PC-9 (cell line): Measurements from ENCODE around the gene ARHGAP18. TPM values are rescaled to one million over a fixed set of nuclear protein-coding genes. Genes with fewer than 3 reads are reported as not detected.

Experiments
- BruUV-seq: library from RNA; stranded (reverse); fragments of 400-500 nt; replicated peaks from 2 replicates; lab custom pipeline; 2021; lab: Mats Ljungman, UMichigan
- CTCF ChIA-PET: fragments of 300-600 bp; sonication (Branson Sonifier 250); formaldehyde crosslinking; loops from one replicate; lab custom pipeline; 2022; ENCODE audit warnings: antibody characterized with exemption; lab: Charles Lee
- POLR2A ChIA-PET: fragments of 300-600 bp; sonication (Branson Sonifier 250); formaldehyde crosslinking; loops from one replicate; lab custom pipeline; 2022; ENCODE audit warnings: antibody characterized with exemption; ENCODE audit not compliant: unreplicated experiment; lab: Charles Lee
- DNase-seq, 2 experiments: peaks; one replicate each; pipeline versions ENCODE4 v3.0.0 to v3.0.0-alpha.2; 2015 to 2022; ENCODE audit warnings: mixed read lengths in 1 of 2
- H2AFZ ChIP-seq: fragments of 200-600 bp; sonication (generic); 2 replicates; pipeline ENCODE4 v1.8.1; 2017; ENCODE audit warnings: antibody characterized with exemption
- H3F3A ChIP-seq: fragments of 200-600 bp; sonication (generic); 2 replicates; pipeline ENCODE4 v1.8.1; 2017; ENCODE audit warnings: antibody characterized with exemption, mild to moderate bottlenecking, low read depth; ENCODE audit not compliant: insufficient read depth
- H3K27ac ChIP-seq: fragments of 200-600 bp; sonication (generic); 2 replicates; pipeline ENCODE4 v1.6.1; 2016; ENCODE audit warnings: mixed run types
- H3K27me3 ChIP-seq: fragments of 200-600 bp; sonication (generic); 2 replicates; pipeline ENCODE4 v1.6.1; 2016; ENCODE audit warnings: low read depth, mixed run types; ENCODE audit not compliant: insufficient read depth
- H3K36me3 ChIP-seq: fragments of 200-600 bp; sonication (generic); 2 replicates; pipeline ENCODE4 v1.6.1; 2016; ENCODE audit warnings: low read depth, mixed run types
- H3K4me1 ChIP-seq: fragments of 200-600 bp; sonication (generic); replicated peaks from 2 replicates; pipeline ENCODE4 v1.6.1; 2016; ENCODE audit warnings: mixed run types; ENCODE audit not compliant: insufficient read depth
- H3K4me2 ChIP-seq: fragments of 200-600 bp; sonication (generic); 2 replicates; pipeline ENCODE4 v1.6.1; 2017; ENCODE audit warnings: mixed run types
- H3K4me3 ChIP-seq: fragments of 200-600 bp; sonication (generic); 2 replicates; pipeline ENCODE4 v1.6.1; 2016; ENCODE audit warnings: mixed run types
- H3K79me2 ChIP-seq: fragments of 200-600 bp; sonication (generic); 2 replicates; pipeline ENCODE4 v1.6.1; 2017; ENCODE audit warnings: low read depth, mixed run types
- H3K9me2 ChIP-seq: fragments of 200-600 bp; sonication (generic); 2 replicates; pipeline ENCODE4 v1.8.1; 2017; ENCODE audit warnings: mild to moderate bottlenecking; ENCODE audit not compliant: insufficient read depth
- H3K9me3 ChIP-seq: fragments of 200-600 bp; sonication (generic); 2 replicates; pipeline ENCODE4 v1.8.1; 2016; ENCODE audit warnings: low read depth; ENCODE audit not compliant: insufficient read depth
- H4K20me1 ChIP-seq: fragments of 200-600 bp; sonication (generic); 2 replicates; pipeline ENCODE4 v1.8.1; 2017; ENCODE audit not compliant: insufficient read depth
- CTCF ChIP-seq: fragments of 200-600 bp; sonication (generic); conservative IDR thresholded peaks from 2 replicates; pipeline ENCODE4 v1.6.1; 2017; ENCODE audit warnings: mixed run types, antibody characterized with exemption, mild to moderate bottlenecking, moderate library complexity
- EZH2 ChIP-seq: fragments of 200-600 bp; sonication (generic); IDR thresholded peaks from 2 replicates; pipeline ENCODE4 v1.8.0; 2017; ENCODE audit warnings: antibody characterized with exemption, low read depth
- intact Hi-C: fragments of 100-400 bp; cut with micrococcal nuclease; formaldehyde crosslinking; loops from one replicate; pipeline ENCODE4 v1.10.0; 2022; ENCODE audit not compliant: unreplicated experiment
- total RNA-seq: library from RNA; stranded (reverse); gene quantifications from 2 replicates; pipeline ENCODE4 v1.2.3, GENCODE V29; 2021

ARHGAP18 gene
- total RNA-seq, 1 experiment from 2014 or later = 15.0 TPM

DNA sequence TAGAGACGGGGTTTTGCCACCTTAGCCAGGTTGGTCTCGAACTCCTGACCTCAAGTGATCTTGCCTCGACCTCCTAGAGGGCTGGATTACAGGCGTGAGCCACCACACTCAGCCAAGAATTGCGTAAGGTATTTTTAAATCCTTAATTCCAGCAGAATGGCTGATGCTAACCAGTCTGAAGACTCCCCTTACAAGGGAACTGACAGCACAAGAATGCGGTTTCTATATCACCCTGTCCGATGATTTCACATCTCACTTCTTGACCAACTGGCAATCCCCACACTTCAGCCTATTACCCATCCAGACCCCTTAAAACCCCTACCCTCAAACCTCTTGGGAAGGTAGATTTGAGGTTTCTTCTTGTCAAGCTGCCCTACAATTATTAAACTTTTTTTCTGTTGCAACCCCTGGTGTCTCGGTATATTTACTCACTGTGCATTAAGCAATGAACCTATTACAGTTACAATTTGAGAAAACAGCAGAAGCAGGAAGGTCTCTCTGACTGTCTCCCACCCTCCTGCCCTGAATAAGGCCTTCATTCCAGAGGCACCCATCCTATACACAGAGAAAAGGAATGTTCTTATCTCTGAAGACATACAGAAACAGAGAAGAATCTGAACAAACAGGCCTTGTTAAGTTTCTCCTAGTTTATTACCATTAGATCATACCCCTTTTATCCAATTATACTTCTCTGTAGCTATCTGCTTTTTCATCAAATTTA, 164.9 kb downstream of the ARHGAP18 start:
- Histone ChIP-seq H3K4me1 (no peaks in the 10 kb centered on the region), H3K79me2 (no peaks in the 10 kb centered on the region), H3K36me3 (no peaks in the 10 kb centered on the region), H4K20me1 (no peaks in the 10 kb centered on the region), H2AFZ (no peak overlapping the region), H3K4me2 (no peak overlapping the region), H3K9me3 (no peaks in the 10 kb centered on the region), H3K27ac (no peak overlapping the region), H3K9me2 (no peaks in the 10 kb centered on the region), H3K27me3 (no peaks in the 10 kb centered on the region), H3K4me3 (no peak overlapping the region), H3F3A (no peaks in the 10 kb centered on the region)
- ChIA-PET CTCF (no interaction called here), POLR2A (no interaction called here)
- no peak for DNase-seq
- TF ChIP-seq CTCF = no peak
- no peak for TF ChIP-seq EZH2
- BruUV-seq = no TSS peak
- intact Hi-C loops = no loop called here

DNA sequence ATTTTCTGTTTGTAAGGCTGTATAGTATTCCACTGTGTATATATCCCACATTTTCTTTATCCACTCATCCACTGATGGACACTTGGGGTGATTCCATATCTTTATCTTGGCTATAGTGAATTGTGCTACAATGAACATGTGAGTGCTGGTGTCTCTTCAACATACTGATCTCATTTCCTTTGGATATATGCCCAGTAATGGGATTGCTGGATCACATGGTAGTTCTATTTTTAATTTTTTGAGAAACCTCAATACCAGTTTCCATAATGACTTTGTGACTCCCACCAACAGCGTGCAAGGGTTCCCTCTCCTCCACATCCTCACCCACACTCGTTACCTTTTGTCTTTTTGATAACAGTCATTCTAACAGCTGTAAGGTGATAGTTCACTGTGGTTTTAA, 166.0 kb downstream of the ARHGAP18 start:
- BruUV-seq = no TSS peak
- H3K36me3 ChIP-seq = no peaks in the 10 kb centered on the region
- POLR2A ChIA-PET = no interaction called here
- H2AFZ ChIP-seq = no peak overlapping the region
- no peaks in the 10 kb centered on the region for H3K4me1 ChIP-seq
- no peak overlapping the region for H3K27ac ChIP-seq
- TF ChIP-seq CTCF (no peak), EZH2 (no peak)
- H3F3A ChIP-seq = no peaks in the 10 kb centered on the region
- no peaks in the 10 kb centered on the region for H4K20me1 ChIP-seq
- H3K27me3 ChIP-seq = no peaks in the 10 kb centered on the region
- H3K9me3 ChIP-seq = no peaks in the 10 kb centered on the region
- no peak for DNase-seq
- no peak overlapping the region for H3K4me3 ChIP-seq
- no peaks in the 10 kb centered on the region for H3K79me2 ChIP-seq
- no peak overlapping the region for H3K4me2 ChIP-seq
- intact Hi-C loops = no loop called here
- H3K9me2 ChIP-seq = no peaks in the 10 kb centered on the region
- CTCF ChIA-PET = no interaction called here

- Histone ChIP-seq H3K27ac (no peak overlapping the region), H3K9me3 (no peaks in the 10 kb centered on the region), H3F3A (no peaks in the 10 kb centered on the region), H3K27me3 (no peaks in the 10 kb centered on the region), H3K36me3 (no peaks in the 10 kb centered on the region), H2AFZ (no peak overlapping the region), H3K9me2 (no peaks in the 10 kb centered on the region), H3K79me2 (no peaks in the 10 kb centered on the region), H3K4me3 (no peak overlapping the region), H4K20me1 (no peaks in the 10 kb centered on the region), H3K4me1 (no peaks in the 10 kb centered on the region), H3K4me2 (no peak overlapping the region)
- no TSS peak for BruUV-seq
- CTCF ChIA-PET = no interaction called here
- DNase-seq = no peak
- POLR2A ChIA-PET = no interaction called here
- TF ChIP-seq EZH2 (no peak), CTCF (no peak)
- intact Hi-C loops = no loop called here
Measured at GRCh38 chr6:129542705-129543104, 167.3 kb downstream of the ARHGAP18 start.
